ENCODE results near the gene CKLF. TPM values are rescaled to one million over a fixed set of nuclear protein-coding genes. Genes with fewer than 3 reads are reported as not detected.

CKLF gene
- total RNA-seq, 1 experiment from 2014 or later, result 21.0 TPM

DNA sequence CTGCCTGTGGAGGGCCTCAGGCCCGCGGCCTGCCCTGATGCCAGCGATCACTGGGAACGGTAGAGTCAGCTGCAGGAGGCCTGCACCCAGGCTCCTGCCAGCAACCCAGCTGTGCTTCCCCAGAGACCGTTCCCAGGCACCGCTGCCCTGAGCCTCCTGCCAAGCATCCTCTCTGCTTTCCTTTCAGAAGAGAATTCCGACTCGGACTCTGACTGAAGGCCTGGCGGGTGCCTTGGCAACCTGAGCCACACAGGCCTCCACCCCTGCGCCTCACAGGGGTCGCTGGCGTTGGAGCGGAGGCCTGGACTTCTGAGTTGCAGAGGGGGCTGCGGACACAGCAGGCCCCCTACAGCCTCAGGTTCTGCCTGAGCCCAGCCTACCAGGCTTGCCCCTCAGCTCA is 60.0 kb downstream of the CKLF start (continued):
- TF ChIP-seq, protein P1, sequence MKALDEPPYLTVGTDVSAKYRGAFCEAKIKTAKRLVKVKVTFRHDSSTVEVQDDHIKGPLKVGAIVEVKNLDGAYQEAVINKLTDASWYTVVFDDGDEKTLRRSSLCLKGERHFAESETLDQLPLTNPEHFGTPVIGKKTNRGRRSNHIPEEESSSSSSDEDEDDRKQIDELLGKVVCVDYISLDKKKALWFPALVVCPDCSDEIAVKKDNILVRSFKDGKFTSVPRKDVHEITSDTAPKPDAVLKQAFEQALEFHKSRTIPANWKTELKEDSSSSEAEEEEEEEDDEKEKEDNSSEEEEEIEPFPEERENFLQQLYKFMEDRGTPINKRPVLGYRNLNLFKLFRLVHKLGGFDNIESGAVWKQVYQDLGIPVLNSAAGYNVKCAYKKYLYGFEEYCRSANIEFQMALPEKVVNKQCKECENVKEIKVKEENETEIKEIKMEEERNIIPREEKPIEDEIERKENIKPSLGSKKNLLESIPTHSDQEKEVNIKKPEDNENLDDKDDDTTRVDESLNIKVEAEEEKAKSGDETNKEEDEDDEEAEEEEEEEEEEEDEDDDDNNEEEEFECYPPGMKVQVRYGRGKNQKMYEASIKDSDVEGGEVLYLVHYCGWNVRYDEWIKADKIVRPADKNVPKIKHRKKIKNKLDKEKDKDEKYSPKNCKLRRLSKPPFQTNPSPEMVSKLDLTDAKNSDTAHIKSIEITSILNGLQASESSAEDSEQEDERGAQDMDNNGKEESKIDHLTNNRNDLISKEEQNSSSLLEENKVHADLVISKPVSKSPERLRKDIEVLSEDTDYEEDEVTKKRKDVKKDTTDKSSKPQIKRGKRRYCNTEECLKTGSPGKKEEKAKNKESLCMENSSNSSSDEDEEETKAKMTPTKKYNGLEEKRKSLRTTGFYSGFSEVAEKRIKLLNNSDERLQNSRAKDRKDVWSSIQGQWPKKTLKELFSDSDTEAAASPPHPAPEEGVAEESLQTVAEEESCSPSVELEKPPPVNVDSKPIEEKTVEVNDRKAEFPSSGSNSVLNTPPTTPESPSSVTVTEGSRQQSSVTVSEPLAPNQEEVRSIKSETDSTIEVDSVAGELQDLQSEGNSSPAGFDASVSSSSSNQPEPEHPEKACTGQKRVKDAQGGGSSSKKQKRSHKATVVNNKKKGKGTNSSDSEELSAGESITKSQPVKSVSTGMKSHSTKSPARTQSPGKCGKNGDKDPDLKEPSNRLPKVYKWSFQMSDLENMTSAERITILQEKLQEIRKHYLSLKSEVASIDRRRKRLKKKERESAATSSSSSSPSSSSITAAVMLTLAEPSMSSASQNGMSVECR (CRISPR knock-in tag; IDR thresholded peaks at IDR 0.05; ENCODE audit: borderline replicate concordance), result no peak

DNA sequence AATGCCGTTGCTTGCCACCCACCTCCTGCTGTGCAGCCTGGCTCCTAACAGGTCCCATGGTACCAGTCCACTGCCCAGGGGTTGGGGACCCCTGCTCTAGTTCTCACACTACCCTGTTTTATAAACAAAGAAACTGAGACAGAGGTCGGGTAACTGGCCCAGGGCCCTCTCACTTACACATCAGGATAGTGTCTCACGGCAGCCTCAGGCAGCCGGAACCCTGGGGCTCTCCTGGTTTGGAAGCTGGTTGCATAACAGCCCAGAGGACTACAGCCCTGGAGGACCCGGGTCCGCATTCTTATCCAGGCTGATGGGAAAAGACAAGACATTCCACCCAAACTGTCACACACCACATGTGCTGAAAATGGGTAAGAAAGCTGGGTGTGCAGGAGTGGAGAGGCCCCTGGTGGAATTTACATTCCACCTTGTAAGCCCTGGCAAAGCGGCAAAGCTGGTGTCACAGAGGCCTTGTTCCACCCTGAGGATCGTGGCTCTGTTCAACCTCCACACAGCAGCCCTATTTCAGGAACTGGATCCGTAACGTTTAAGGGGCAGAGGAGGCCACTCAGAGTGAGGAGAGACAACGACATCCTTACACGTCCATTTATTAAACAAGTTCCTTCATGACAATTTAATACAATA is 61.9 kb downstream of the CKLF start:
- Mint-ChIP-seq H3K27ac (no peak overlapping the region), H3K9me3 (no peaks in the 10 kb centered on the region), H3K36me3 (peaks cover 51% of the 10 kb centered on the region), H3K27me3 (ENCODE audit: low read depth) (no peaks in the 10 kb centered on the region), H3K4me3 (no peak overlapping the region), H3K4me1 (peaks cover 28% of the 10 kb centered on the region)
- ATAC-seq (no peak), DNase-seq (ENCODE audit: low spot score) (no peak)
- POLR2A ChIA-PET, result no interaction called here
- CTCF ChIA-PET, result no interaction called here
- TF ChIP-seq ZNF423 (CRISPR knock-in tag; IDR thresholded peaks at IDR 0.05) (no peak), GTF2I (CRISPR knock-in tag; conservative IDR thresholded peaks at IDR 0.05) (no peak), NFATC4 (CRISPR knock-in tag; IDR thresholded peaks at IDR 0.05) (no peak), ZNF671 (CRISPR knock-in tag; IDR thresholded peaks at IDR 0.05) (no peak), GABPB1 (CRISPR knock-in tag; IDR thresholded peaks at IDR 0.05) (no peak), NR2C2 (CRISPR knock-in tag; IDR thresholded peaks at IDR 0.05) (no peak), NR3C1 (CRISPR knock-in tag; conservative IDR thresholded peaks at IDR 0.05; ENCODE audit: low read depth) (no peak), TEAD1 (CRISPR knock-in tag; IDR thresholded peaks at IDR 0.05) (no peak)
- TF ChIP-seq, protein P2, sequence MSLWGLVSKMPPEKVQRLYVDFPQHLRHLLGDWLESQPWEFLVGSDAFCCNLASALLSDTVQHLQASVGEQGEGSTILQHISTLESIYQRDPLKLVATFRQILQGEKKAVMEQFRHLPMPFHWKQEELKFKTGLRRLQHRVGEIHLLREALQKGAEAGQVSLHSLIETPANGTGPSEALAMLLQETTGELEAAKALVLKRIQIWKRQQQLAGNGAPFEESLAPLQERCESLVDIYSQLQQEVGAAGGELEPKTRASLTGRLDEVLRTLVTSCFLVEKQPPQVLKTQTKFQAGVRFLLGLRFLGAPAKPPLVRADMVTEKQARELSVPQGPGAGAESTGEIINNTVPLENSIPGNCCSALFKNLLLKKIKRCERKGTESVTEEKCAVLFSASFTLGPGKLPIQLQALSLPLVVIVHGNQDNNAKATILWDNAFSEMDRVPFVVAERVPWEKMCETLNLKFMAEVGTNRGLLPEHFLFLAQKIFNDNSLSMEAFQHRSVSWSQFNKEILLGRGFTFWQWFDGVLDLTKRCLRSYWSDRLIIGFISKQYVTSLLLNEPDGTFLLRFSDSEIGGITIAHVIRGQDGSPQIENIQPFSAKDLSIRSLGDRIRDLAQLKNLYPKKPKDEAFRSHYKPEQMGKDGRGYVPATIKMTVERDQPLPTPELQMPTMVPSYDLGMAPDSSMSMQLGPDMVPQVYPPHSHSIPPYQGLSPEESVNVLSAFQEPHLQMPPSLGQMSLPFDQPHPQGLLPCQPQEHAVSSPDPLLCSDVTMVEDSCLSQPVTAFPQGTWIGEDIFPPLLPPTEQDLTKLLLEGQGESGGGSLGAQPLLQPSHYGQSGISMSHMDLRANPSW (CRISPR knock-in tag; conservative IDR thresholded peaks at IDR 0.05; ENCODE audit: low read depth), result no peak
- TF ChIP-seq, protein P1 (CRISPR knock-in tag; IDR thresholded peaks at IDR 0.05; ENCODE audit: borderline replicate concordance), result no peak
- TF ChIP-seq, protein P3, sequence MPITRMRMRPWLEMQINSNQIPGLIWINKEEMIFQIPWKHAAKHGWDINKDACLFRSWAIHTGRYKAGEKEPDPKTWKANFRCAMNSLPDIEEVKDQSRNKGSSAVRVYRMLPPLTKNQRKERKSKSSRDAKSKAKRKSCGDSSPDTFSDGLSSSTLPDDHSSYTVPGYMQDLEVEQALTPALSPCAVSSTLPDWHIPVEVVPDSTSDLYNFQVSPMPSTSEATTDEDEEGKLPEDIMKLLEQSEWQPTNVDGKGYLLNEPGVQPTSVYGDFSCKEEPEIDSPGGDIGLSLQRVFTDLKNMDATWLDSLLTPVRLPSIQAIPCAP (CRISPR knock-in tag; IDR thresholded peaks at IDR 0.05), result no peak
- TF ChIP-seq, protein P4, sequence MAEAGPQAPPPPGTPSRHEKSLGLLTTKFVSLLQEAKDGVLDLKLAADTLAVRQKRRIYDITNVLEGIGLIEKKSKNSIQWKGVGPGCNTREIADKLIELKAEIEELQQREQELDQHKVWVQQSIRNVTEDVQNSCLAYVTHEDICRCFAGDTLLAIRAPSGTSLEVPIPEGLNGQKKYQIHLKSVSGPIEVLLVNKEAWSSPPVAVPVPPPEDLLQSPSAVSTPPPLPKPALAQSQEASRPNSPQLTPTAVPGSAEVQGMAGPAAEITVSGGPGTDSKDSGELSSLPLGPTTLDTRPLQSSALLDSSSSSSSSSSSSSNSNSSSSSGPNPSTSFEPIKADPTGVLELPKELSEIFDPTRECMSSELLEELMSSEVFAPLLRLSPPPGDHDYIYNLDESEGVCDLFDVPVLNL (CRISPR knock-in tag; IDR thresholded peaks at IDR 0.05; ENCODE audit: borderline replicate concordance, low read depth), result no peak
- TF ChIP-seq, protein P5, sequence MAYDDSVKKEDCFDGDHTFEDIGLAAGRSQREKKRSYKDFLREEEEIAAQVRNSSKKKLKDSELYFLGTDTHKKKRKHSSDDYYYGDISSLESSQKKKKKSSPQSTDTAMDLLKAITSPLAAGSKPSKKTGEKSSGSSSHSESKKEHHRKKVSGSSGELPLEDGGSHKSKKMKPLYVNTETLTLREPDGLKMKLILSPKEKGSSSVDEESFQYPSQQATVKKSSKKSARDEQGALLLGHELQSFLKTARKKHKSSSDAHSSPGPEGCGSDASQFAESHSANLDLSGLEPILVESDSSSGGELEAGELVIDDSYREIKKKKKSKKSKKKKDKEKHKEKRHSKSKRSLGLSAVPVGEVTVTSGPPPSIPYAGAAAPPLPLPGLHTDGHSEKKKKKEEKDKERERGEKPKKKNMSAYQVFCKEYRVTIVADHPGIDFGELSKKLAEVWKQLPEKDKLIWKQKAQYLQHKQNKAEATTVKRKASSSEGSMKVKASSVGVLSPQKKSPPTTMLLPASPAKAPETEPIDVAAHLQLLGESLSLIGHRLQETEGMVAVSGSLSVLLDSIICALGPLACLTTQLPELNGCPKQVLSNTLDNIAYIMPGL (CRISPR knock-in tag; IDR thresholded peaks at IDR 0.05), result no peak
- TF ChIP-seq, protein P6, sequence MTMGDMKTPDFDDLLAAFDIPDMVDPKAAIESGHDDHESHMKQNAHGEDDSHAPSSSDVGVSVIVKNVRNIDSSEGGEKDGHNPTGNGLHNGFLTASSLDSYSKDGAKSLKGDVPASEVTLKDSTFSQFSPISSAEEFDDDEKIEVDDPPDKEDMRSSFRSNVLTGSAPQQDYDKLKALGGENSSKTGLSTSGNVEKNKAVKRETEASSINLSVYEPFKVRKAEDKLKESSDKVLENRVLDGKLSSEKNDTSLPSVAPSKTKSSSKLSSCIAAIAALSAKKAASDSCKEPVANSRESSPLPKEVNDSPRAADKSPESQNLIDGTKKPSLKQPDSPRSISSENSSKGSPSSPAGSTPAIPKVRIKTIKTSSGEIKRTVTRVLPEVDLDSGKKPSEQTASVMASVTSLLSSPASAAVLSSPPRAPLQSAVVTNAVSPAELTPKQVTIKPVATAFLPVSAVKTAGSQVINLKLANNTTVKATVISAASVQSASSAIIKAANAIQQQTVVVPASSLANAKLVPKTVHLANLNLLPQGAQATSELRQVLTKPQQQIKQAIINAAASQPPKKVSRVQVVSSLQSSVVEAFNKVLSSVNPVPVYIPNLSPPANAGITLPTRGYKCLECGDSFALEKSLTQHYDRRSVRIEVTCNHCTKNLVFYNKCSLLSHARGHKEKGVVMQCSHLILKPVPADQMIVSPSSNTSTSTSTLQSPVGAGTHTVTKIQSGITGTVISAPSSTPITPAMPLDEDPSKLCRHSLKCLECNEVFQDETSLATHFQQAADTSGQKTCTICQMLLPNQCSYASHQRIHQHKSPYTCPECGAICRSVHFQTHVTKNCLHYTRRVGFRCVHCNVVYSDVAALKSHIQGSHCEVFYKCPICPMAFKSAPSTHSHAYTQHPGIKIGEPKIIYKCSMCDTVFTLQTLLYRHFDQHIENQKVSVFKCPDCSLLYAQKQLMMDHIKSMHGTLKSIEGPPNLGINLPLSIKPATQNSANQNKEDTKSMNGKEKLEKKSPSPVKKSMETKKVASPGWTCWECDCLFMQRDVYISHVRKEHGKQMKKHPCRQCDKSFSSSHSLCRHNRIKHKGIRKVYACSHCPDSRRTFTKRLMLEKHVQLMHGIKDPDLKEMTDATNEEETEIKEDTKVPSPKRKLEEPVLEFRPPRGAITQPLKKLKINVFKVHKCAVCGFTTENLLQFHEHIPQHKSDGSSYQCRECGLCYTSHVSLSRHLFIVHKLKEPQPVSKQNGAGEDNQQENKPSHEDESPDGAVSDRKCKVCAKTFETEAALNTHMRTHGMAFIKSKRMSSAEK (CRISPR knock-in tag; IDR thresholded peaks at IDR 0.05; ENCODE audit: borderline replicate concordance), result no peak
- TF ChIP-seq, protein P7, sequence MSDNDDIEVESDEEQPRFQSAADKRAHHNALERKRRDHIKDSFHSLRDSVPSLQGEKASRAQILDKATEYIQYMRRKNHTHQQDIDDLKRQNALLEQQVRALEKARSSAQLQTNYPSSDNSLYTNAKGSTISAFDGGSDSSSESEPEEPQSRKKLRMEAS (CRISPR knock-in tag; IDR thresholded peaks at IDR 0.05), result no peak

All from WTC11 (cell line).